IPS DF 4.7 (cell line): ENCODE data around the gene GNPDA1.

Source experiments
- DNase-seq: peaks from one replicate; pipeline ENCODE4 v3.0.0-alpha.2; 2013; ENCODE audit warnings: low spot score; ENCODE audit errors: extremely low read depth

GNPDA1 gene

DNA sequence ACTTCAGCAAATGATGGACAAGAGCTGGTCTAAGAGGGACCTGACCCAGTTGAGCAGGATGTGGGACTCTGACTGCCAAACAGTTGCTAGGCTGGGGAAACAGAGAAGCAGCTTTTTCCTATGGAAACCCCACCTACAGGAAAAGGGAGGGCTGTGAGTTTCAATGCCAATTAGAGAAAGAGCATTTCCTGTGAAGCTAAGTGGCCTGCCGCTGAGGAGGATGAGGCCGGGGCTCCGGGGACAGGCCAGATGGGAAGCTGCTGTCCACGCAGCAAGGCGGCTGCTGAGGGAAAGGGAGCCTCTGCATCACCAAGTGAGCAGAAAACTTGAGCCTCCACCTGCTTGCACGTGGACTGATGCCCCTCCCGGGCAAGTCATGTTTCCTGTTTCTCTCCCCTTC is 54.7 kb downstream of the GNPDA1 start, which contains the start of gene PCDH12:
PCDH12 (minus strand) TSS at position 90 of the 400 bp plus-strand sequence. CDS start 351 bp downstream, outside the sequence.
- DNase-seq, result no peak

DNA sequence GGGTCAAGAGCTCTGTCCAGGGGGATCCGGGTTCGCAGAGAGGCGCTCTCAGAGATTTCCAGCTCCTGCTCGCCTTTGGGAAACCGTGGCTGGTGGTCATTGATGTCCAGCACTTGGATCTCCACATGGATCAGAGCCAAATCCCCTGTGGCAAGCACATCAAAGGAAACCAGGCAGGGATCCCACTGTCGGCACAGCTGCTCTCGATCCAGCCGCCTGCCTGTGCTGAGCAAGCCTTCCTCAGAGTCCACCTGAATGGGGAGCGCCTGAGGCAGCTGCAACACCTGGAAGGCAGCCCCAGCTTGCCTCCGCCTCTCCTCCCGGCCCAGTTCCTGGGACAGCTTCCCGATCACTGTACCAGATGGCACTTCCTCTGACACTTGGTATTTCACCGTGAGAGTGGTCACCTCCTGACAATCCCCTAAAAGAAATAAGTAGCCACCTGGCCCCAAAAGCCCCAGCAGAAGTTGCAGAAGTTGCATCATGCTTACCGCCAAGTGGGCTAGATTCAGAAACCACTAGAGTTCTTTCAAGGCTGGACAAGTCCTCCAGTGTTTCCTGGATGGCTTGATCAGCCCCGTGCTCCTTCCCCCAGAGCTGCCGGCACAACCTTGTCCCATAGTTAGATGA is 55.3 kb downstream of the GNPDA1 start:
- no peak for DNase-seq

DNA sequence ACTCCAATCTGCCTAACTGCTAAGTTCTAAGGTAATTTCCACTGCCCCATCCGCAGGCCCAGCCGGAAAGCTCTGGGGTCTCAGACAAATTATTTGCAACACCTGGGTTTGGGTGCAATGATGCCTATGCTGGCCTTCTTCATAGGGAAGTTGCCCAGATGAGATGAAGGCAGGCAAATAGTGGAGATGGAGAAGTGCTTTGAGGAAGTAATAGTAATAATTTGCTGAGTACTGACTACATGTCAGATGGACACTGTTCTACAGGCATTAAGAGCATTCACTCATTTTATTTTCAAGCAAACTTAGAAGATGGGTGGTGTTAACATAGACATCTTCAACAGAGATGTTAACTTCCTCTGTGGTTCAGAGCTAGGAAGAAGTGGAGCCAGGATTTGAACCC is 58.6 kb downstream of the GNPDA1 start:
- DNase-seq, result no peak

DNA sequence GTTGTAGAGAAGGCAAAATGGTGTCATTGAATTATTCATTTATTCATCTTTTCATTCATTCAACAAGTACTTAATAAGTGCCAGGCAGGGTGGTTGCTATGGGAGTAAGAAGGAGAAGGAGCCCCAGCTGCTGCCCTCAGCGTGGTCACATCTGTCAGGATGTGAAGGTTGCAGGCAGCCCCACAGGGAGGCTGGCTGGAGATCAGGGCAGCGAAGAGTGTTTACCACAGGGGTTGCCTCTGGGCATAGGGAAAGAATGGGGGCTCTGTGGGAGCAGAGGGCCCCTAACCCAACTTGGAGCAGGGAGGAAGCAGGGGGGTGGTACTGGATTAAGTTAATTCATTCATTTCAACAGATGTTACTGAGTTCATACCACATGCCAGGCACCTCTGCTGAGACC is 60.8 kb downstream of the GNPDA1 start:
- DNase-seq, result no peak

DNA sequence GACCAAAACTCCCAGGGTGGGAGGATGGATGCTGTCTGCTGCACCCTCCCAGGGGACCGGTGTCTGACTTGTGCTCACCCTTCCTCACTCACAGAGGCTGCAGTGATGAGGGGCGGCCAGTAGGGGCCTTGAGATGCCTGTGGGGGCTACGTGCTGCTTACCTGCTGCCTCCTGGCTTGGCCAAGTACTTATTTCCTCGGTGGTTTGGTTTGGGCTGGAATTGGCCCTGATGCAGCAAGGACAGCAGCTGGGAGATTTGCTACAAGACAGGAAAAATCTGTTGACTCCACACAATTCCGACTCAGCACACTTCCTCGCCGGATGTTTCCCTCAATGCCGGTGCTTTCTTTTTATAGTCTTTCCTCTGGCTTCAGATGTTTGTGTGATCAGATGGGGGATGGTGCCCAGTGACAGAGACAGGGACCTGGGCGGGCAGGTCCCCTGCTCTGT is 61.5 kb downstream of the GNPDA1 start:
- DNase-seq, result no peak
